HG03460 (cell line): Measurements from ENCODE around the gene KCNC4.

Source experiments
- ATAC-seq: cut with Tn5 transposase; IDR thresholded peaks from one replicate; pipeline ENCODE4 v1.9.1; 2021; ENCODE audit not compliant: unreplicated experiment

Gene KCNC4

DNA sequence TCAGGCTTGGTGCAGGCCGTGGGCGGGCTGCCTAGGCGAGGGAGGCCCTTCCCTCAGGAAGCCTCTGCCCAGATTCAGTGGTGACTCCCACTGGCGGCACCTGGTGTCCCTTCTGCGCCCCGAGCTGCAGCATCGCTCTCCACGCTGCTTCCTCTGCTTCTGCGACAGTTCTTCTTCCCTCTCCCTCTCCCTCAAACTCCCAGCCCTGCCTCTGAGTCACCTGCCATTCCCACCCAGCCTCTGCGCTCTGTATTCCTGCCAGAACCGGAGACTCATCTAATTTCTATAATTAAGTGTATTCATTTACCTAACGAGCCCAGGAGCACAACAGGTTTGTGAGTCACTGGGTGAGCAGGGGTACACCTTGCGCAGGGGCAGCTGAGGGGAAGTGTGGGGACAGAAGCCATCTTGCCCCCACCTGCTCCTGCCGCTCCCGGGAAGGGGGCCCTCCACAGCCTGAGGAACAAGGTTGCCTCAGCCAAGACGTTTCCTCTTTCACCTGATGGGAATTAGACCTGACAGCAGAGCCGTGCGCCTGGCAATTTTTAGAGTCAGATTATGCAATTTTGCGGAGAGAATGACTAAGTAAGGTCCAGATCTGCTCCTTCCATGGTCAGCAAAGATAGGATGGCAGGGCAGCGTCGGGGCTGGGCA is 19.4 kb downstream of the KCNC4 start:
- ATAC-seq, result no peak

DNA sequence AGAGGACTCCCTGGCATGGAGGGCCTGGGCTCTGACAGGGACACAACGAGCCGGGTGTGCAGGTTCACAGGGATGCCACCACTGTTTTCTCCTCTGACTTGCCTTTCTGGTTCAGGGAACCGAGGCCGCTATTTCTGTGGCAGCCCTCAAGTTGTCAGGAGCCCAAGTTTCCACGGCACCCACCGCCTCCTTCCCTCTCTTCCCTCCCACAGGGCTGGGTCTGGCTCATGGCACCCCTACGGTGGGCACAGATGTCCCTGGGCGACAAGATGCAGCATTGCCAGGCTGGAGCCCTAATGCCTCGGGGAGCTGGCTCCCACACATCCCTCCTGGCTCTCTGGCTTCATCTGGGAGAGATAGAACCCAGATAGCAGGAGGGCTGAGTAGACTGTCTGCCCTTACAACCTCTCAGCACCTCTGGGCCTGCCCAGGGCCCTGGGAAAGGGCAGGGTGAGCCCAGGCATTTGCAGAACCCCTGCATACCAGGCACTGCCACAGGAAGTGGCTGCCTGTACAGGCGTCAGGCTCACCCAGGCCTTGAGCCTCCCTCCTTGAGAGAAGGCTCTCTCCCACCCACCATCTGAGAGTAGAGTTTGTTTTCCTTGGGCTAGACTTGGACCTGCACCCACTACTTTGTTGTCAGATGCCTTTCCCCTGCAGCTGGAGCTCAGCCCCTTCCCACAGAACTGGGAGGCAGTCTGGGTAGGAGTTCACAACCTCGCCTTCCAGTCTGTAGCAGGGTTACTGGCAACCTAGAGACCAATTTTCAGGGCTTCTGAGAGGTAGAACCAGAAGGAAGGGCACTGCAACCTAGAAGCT is 20.5 kb downstream of the KCNC4 start:
- ATAC-seq, result no peak

GRCh38 chr1:110233861-110234260 is 23.7 kb downstream of the KCNC4 start:
- ATAC-seq, result no peak

DNA sequence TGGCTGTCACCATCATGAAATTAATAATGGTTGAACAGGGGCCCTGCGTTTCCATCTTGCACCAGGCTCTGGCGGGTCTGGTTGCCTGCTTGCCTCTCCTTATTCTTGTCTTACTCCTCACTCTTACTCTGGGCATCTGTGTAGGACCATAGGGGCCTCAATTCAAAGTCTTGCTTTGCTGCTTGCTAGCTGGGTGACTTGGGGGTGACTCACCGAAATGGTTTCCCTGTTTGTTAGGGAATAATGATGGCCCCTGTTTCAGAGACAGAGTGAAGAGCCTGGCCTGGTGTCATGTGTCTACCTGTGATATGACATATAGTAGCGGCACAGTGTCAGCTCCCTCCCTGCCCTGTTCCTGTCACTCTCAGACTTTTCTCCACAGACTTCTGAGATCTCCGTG is 24.6 kb downstream of the KCNC4 start:
- ATAC-seq, result no peak

DNA sequence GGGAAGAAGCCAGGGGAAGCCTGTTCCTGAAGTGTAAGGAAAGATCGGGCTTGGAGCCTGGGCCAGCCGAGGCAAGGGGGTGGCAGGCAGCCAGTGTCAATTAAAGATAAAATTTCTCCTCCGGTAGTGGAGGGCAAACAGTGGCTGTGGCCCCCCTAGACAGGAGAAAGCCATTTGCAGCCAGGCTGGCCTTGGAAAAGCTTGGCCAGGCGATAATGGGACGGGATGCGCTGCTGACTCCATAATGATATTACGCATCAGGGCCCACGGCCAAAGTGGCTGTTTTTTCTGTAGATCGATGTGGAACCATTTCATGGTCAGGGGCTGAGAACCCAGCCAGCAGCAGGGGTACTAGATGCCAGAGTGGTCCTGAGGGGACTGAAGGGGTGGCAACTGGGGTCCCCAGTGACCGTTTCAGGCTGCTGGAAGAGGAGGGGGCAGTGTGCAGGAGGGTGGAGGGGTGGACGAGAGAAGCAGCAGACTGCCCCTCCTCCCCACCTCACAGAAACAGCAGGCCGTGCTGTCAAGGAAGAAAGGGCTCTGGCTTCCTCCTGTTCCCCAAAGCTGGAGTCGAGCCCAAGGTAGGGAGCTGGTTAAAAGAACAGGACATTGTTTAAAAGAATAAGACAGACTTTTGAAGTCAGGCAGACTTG is 25.2 kb downstream of the KCNC4 start:
- no peak for ATAC-seq

DNA sequence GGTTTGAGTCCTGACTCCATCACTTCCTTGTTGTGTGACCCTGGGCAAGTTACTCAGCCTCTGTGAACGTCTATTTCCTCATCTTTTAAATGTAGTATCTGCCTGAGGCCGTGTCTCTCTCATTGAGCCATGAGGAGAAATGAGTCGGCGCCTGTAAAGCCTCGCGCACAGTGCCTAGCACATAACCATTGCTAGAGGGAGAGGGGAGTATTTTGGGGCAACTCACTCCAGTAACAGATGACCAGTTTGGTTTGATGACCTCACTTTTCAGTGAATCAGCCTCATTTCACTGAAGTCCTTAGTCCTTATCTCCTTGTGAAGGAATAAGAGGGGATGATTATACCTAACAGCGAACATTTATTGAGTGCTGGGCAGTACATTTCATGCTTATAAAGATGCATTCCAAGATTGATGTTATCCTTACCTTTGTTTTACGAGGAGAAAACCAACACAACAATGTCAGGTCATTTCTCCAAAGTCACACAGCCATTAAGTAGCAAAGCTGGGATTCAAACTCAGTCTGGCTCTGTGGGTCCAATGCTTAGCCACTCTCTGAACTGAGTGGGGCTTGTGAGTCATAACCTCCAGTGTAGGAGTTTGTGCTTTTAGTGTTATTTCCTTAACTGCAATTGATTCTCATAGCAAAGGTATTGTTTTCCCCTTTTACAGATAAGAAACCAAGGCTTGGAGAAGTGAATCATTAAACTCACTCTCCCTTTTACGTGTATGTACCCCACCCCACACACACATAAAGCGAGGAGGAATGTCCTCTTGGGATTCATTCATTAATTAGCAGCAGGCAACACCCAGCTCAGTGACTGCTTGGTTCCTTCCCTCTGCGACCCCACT is 25.9 kb downstream of the KCNC4 start:
- ATAC-seq, result no peak

DNA sequence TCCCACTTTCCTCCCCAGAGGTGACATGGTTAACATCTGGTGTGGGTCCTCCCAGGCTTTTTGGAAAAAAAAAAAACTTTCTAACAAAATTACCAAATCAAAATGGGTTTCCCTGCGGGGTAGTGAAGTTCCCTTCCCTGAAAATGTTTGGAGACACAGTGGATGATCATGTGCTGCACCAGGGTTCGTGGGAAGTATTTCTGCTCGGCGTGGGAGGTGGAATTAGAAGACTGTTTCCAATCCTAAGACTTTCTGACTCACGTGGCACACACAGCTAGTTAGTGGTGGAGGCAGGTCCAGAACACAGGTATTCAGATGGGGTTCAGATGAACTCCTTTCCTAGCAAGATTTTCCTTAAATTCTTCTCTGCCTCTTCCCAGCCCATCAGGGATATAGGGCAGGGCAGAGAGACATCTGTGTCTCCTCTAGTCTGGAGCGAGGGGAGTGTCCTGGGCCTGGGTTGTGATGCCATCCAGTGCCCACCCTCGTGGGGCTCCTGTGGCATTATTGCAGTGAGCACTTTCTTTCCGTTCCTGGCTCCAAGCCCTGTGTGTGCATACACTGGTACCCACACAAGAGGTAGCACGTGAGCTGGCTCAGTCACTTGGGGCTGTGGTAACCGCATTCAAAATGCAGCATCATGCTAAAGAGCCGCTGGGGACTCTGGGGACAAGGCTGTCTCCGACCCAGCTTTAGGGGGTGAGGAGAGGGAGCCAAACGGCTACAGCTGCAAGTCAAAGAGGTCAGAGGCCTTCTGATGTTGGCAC is 27.5 kb downstream of the KCNC4 start:
- no peak for ATAC-seq

DNA sequence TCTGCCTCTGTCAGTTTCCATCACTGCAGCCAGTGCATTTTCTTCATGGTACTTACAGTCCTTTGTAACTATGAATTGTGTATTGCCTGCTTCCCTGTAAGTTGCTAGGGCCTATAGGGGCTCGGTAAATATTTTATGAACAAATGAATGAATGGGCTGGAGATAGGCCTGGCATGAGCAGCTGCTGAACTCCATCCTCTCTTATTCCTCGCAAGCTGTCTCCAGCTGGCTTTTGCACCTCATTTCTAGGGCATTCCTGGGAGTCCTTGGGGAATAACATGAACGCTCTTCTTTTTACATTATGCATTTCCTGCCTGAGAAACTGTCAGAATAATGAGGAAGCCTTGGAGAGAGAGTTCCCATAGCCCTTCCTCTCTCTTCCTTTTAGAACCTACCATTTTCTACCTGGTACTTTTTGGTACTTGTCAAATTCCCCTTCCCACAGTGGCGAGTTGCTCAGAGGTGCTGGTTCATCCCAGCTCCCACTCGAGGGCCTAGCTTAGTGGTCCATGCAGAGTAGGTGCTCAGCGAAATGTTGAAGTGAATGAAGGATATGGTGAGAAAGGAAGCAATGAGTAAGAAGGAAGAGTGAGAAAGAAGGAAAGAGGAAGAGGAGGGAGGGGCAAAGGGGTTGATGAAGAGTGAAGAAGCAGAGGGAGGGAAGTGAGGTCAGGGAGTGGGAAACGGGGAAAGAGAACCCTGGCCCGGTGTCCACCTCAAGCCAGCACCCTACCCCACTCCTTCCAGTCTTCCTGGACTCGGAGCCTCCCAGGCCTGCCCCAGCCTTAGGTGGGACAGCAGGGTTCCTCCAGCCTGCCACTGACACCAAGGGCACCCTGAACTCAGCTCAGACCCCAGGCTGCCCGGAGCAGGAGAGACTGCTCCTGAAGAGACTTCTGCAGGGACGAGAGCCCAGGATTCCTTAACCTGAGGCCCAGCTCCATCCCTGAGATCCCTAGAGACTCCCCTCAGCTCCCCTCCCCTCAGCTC is 29.6 kb downstream of the KCNC4 start:
- ATAC-seq, result no peak

GRCh38 chr1:110240476-110241210 is 30.5 kb downstream of the KCNC4 start:
- no peak for ATAC-seq

GRCh38 chr1:110241516-110241915 is 31.4 kb downstream of the KCNC4 start:
- no peak for ATAC-seq

GRCh38 chr1:110242062-110242461 is 31.9 kb downstream of the KCNC4 start:
- no peak for ATAC-seq

DNA sequence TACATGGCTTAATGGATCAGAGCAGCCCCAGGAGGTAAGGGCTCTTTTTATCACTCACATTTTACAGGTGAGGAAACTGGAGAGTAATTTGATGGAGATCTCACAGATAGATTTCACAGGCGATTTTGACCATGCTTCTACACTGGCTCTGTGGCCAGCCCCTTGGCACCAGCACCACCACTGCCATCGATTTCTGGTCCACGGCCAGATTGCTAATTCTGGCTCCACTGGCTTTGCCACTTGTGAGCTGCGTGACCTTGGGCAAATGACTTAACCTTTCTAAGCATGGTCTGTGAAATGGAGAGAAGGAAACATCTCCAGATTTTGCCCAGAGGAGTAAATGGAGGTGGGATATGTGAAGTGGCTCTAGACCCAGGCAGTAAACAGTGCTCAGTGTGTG is 32.6 kb downstream of the KCNC4 start:
- no peak for ATAC-seq

GRCh38 chr1:110243146-110243545 is 33.0 kb downstream of the KCNC4 start:
- no peak for ATAC-seq

- peak; percentile 63 for ATAC-seq
These were observed 33.5 kb downstream of the KCNC4 start for GRCh38 chr1:110243574-110243973.

DNA sequence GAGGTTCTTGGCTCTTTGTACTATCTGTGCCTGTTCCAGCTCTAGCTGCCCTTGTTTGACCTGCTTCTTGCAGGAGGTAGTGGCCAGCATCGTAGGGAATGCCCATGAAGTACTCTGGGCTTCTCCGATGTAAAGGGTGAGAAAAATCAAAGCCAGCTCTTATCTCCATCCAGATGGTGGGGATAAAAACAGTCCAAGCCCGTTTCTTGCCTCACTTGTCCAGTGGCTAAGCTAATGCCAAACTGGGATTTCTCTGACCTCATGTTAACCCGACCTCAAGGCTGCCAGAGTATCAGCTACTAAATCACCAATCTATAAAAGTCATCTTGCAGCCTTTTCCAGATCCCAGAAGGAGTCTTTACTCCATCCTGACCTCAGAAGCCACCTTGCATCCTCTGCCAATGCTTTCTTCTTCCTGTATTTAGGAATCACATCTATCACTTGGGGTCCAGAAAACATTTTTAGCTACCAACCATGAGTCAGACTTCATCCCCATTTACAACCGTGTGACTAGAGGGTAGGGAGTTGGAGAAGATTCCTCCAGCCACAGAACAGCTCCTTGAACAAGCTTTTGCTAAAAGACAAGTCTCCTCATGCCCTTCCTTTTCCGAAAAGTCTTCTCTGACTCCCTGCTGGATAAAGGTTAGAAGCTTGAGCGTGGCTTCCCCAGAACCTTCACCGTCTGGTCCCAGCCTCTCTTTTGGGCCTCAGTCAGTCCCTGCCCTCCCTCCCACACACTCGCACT is 35.9 kb downstream of the KCNC4 start:
- ATAC-seq, result no peak

DNA sequence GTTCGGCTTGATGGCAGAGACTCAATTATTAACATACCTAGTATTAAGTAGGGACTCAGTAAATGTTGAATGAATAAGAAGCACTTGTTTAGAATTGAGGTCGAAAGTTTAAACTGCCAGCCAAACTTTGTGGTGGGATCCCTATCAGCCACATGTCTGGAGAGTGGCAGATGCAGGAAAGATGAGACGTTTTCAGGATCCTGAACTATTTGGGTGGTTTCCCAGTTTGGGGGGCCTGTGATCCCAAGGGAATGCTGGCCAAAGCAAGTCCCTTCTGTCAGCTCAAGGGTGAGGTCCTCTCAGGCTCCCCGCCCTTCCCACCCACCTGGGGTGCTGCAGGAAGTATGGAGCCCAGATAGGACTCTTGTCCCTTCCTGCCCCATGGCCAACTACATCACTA is 38.6 kb downstream of the KCNC4 start:
- no peak for ATAC-seq

DNA sequence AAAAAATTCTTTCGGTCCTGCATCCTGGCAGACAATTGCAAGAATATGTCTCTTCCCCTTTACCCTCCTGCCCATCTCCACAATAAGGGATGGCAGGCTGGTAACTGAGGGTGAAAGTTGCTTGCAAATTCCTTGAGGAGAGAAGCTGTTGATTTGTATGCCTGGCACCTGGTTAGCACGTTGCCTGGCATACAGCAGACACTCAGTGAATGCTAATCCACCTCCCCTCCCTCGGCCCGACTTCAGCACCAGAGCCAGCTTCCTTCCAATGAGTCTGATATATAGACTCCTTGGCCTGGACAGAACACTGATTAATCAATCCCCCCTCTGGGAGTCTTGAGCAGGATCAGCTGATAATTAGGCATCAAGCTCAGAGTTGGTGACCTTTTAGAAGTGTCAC is 39.1 kb downstream of the KCNC4 start:
- ATAC-seq, result no peak

GRCh38 chr1:110250008-110250407 is 39.9 kb downstream of the KCNC4 start:
- ATAC-seq, result no peak
